CD14-positive monocyte (primary cell): Measurements from ENCODE around the gene CPD. TPM values are rescaled to one million over a fixed set of nuclear protein-coding genes. Genes with fewer than 3 reads are reported as not detected.
"Not testable (repeated sequence)": the region's sequence is repeated elsewhere in the genome, so short reads cannot be mapped to it uniquely, and the experiment has no call there.

Source experiments
- DNase-seq, 3 donors: peaks; one replicate each; pipeline ENCODE4 v3.0.0-alpha.2; 2011 to 2022
- H2AFZ ChIP-seq: 2 replicates; pipeline ENCODE4 v1.6.0; 2012; ENCODE audit warnings: mild to moderate bottlenecking, low read depth, low read length, inconsistent platforms; ENCODE audit not compliant: insufficient read depth, poor library complexity, severe bottlenecking
- H3K27ac ChIP-seq, 2 donors: 1 replicate in 1 of 2; 2 replicates in 1 of 2; pipeline ENCODE4 v1.5.1; 2012 to 2013; ENCODE audit warnings: low read length in 2 of 2, control low read depth in 1 of 2, inconsistent platforms in 1 of 2, low read depth in 1 of 2, mild to moderate bottlenecking in 1 of 2
- H3K27me3 ChIP-seq, 2 donors: one replicate each; pipeline versions ENCODE4 v1.6.0 to v1.6.1; 2011 to 2013; ENCODE audit warnings: low read length in 2 of 2; ENCODE audit not compliant: control insufficient read depth in 2 of 2, insufficient read depth in 2 of 2
- H3K36me3 ChIP-seq, 2 donors: replicated peaks in 1 of 2; 1 replicate in 1 of 2; 2 replicates in 1 of 2; pipeline versions ENCODE4 v1.5.1 to v1.6.1; 2012 to 2013; ENCODE audit warnings: low read length in 2 of 2, control low read depth in 1 of 2, inconsistent platforms in 1 of 2, mild to moderate bottlenecking in 1 of 2; ENCODE audit not compliant: insufficient read depth in 2 of 2, control insufficient read depth in 1 of 2
- H3K4me1 ChIP-seq, 2 donors: 1 replicate in 1 of 2; 2 replicates in 1 of 2; pipeline versions ENCODE4 v1.5.1 to v1.6.1; 2012 to 2013; ENCODE audit warnings: low read length in 2 of 2, control low read depth in 1 of 2, inconsistent platforms in 1 of 2, mild to moderate bottlenecking in 1 of 2, moderate library complexity in 1 of 2; ENCODE audit not compliant: insufficient read depth in 2 of 2, control insufficient read depth in 1 of 2
- H3K4me2 ChIP-seq: replicated peaks from 2 replicates; pipeline ENCODE3; 2012; ENCODE audit warnings: low read length, moderate library complexity, mild to moderate bottlenecking; ENCODE audit not compliant: poor library complexity, severe bottlenecking; ENCODE audit errors: extremely low read depth
- H3K4me3 ChIP-seq, 3 experiments: fragments of 200-600 bp in 1 of 3; sonication (generic) in 1 of 3; replicated peaks in 1 of 3; 1 replicate in 2 of 3; 2 replicates in 1 of 3; pipeline ENCODE4 v1.5.1; 2011 to 2013; ENCODE audit warnings: low read length in 3 of 3, mild to moderate bottlenecking in 3 of 3, control low read depth in 2 of 3, low read depth in 2 of 3, inconsistent platforms in 1 of 3, moderate library complexity in 1 of 3
- H3K79me2 ChIP-seq: 2 replicates; pipeline ENCODE4 v1.6.0; 2012; ENCODE audit warnings: mild to moderate bottlenecking, control low read depth, inconsistent platforms, low read length, moderate library complexity; ENCODE audit not compliant: insufficient read depth
- H3K9ac ChIP-seq: 2 replicates; pipeline ENCODE4 v1.6.0; 2017; ENCODE audit warnings: low read length, mild to moderate bottlenecking; ENCODE audit not compliant: insufficient read depth, poor library complexity, severe bottlenecking
- H3K9me3 ChIP-seq, 2 donors: replicated peaks in 1 of 2; 1 replicate in 1 of 2; 2 replicates in 1 of 2; pipeline versions ENCODE4 v1.5.1 to v1.6.1; 2012 to 2013; ENCODE audit warnings: low read length in 2 of 2, control low read depth in 1 of 2; ENCODE audit not compliant: control insufficient read depth in 1 of 2, insufficient read depth in 1 of 2
- H4K20me1 ChIP-seq: 2 replicates; pipeline ENCODE4 v1.6.0; 2012; ENCODE audit warnings: mild to moderate bottlenecking, low read length, control low read depth, moderate library complexity; ENCODE audit not compliant: insufficient read depth
- H3K27ac Mint-ChIP-seq, 7 donors: one replicate each; pipeline ENCODE4 v1.8.0; 2020; ENCODE audit warnings: mild to moderate bottlenecking in 7 of 7, mixed read lengths in 7 of 7, moderate library complexity in 6 of 7, inconsistent platforms in 2 of 7
- H3K27me3 Mint-ChIP-seq, 3 donors: one replicate each; pipeline ENCODE4 v1.8.0; 2021 to 2022; ENCODE audit warnings: low read depth in 3 of 3, mild to moderate bottlenecking in 3 of 3, mixed read lengths in 3 of 3, moderate library complexity in 3 of 3, inconsistent platforms in 1 of 3
- H3K36me3 Mint-ChIP-seq, 2 donors: one replicate each; pipeline ENCODE4 v1.8.0; 2020; ENCODE audit warnings: mixed read lengths in 2 of 2, inconsistent platforms in 1 of 2, mild to moderate bottlenecking in 1 of 2
- H3K4me1 Mint-ChIP-seq: one replicate; pipeline ENCODE4 v1.8.0; 2020; ENCODE audit warnings: mild to moderate bottlenecking, mixed read lengths
- H3K4me3 Mint-ChIP-seq, 2 donors: one replicate each; pipeline ENCODE4 v1.8.0; 2020; ENCODE audit warnings: mild to moderate bottlenecking in 2 of 2, mixed read lengths in 2 of 2, moderate library complexity in 1 of 2
- H3K9me3 Mint-ChIP-seq, 7 donors: one replicate each; pipeline ENCODE4 v1.8.0; 2020 to 2022; ENCODE audit warnings: mixed read lengths in 7 of 7, mild to moderate bottlenecking in 6 of 7, moderate library complexity in 6 of 7, inconsistent platforms in 2 of 7
- WGBS: methylation state at CpG from one replicate; pipeline ENCODE4 v1.1.5; 2013; ENCODE audit warnings: missing lambda C conversion rate; ENCODE audit not compliant: insufficient coverage; 5-methylcytosine and 5-hydroxymethylcytosine counted together
- intact Hi-C, 2 donors: fragments of 100-400 bp; cut with micrococcal nuclease; formaldehyde crosslinking; loops; one replicate each; pipeline versions ENCODE4 v1.15.0 to v1.15.1; 2023
- polyA plus RNA-seq, 3 donors: library from polyadenylated mRNA; depleted of rRNA in 1 of 3; unstranded in 2 of 3; stranded (reverse) in 1 of 3; fragments of 300-500 nt in 2 of 3; fragments of >200 nt in 1 of 3; fragmentation: Illumina TruSeq in 2 of 3; gene quantifications; 1 replicate in 2 of 3; 2 replicates in 1 of 3; pipeline ENCODE4 v1.2.3, GENCODE V29; 2012 to 2021
- TF ChIP-seq, protein P1 (sequence below): fragments of 200-600 bp; IDR thresholded peaks from one replicate; pipeline ENCODE4 v1.8.0; 2022; ENCODE audit warnings: antibody characterized with exemption, mild to moderate bottlenecking

Gene CPD
- polyA plus RNA-seq, 3 donors: 9.2 to 47.0 (median 32.2) TPM

DNA sequence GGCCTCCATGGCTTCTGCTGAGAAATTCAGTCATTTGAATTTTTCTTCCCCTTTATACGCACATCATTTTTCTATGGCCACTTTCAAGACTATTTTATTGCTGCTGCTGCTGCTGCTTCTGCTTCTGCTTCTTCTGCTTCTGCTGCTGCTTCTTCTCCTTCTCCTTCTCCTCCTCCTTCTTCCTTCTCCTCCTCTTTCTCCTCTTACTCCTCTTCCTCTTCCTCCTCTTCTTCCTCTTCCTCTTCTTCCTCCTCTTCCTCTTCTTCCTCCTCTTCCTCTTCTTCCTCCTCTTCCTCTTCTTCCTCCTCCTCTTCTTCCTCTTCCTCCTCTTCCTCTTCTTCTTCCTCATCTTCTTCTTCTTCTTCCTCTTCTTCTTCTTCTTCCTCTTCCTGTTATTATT is 22.4 kb downstream of the CPD start:
- Histone ChIP-seq H3K9me3 (peaks cover 7 to 12% of the 10 kb centered on the region in 2 donors), H3K9ac (no peak overlapping the region), H3K4me3 (no peak overlapping the region), H3K4me2 (no peak overlapping the region), H3K36me3 (peaks cover 2 to 16% of the 10 kb centered on the region in 2 donors), H3K27ac (peak overlapping the region; percentile 34 to 54), H3K4me1 (no peaks in the 10 kb centered on the region), H3K79me2 (peaks cover 28% of the 10 kb centered on the region), H4K20me1 (peaks cover 35% of the 10 kb centered on the region), H3K27me3 (no peaks in the 10 kb centered on the region), H2AFZ (no peak overlapping the region)
- Mint-ChIP-seq H3K9me3 (peaks cover 7 to 22% (median 18%) of the 10 kb centered on the region in 7 donors), H3K4me3 (no peak overlapping the region), H3K27me3 (peaks cover 0 to 6% (median 0%) of the 10 kb centered on the region in 3 donors), H3K4me1 (peaks cover 7% of the 10 kb centered on the region), H3K27ac (peak overlapping the region; percentile 49 to 91 (median 79)), H3K36me3 (peaks cover 19 to 25% of the 10 kb centered on the region in 2 donors)
- intact Hi-C loops: no loop called here
- 13% methylated on average over 1 of the region's 1 CpG for WGBS
- DNase-seq: peak; percentile 12 to 36 (median 17)
- TF ChIP-seq, protein P1, sequence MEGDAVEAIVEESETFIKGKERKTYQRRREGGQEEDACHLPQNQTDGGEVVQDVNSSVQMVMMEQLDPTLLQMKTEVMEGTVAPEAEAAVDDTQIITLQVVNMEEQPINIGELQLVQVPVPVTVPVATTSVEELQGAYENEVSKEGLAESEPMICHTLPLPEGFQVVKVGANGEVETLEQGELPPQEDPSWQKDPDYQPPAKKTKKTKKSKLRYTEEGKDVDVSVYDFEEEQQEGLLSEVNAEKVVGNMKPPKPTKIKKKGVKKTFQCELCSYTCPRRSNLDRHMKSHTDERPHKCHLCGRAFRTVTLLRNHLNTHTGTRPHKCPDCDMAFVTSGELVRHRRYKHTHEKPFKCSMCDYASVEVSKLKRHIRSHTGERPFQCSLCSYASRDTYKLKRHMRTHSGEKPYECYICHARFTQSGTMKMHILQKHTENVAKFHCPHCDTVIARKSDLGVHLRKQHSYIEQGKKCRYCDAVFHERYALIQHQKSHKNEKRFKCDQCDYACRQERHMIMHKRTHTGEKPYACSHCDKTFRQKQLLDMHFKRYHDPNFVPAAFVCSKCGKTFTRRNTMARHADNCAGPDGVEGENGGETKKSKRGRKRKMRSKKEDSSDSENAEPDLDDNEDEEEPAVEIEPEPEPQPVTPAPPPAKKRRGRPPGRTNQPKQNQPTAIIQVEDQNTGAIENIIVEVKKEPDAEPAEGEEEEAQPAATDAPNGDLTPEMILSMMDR: no peak

DNA sequence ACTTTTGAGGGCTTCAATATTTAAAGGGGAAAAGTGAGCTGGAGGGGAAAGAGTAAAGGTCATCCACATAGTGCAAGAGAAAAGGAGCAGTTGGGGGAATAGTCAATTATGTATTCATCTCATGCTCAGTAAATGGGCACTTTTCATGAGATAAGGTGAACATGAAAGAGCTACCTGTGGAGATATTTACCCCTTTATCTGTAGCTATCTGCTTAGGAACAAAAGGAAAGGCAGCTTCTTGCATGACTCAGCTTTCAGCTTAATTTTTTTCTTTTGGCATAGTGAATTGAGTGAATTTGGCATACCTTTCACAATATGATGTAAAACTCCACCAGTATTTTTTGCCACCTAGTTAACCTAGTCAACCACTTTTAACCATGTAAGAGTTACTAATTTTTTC is 26.4 kb downstream of the CPD start:
- Mint-ChIP-seq H3K36me3 (peaks cover 21 to 23% of the 10 kb centered on the region in 2 donors), H3K27me3 (peaks cover 0 to 6% (median 0%) of the 10 kb centered on the region in 3 donors), H3K4me3 (no peak overlapping the region), H3K9me3 (peaks cover 5 to 22% (median 18%) of the 10 kb centered on the region in 7 donors), H3K4me1 (peaks cover 12% of the 10 kb centered on the region), H3K27ac (no peak overlapping the region)
- Histone ChIP-seq H3K27ac (no peak overlapping the region), H3K4me1 (no peaks in the 10 kb centered on the region), H4K20me1 (peaks cover 36% of the 10 kb centered on the region), H3K4me3 (no peak overlapping the region), H2AFZ (no peak overlapping the region), H3K79me2 (peaks cover 19% of the 10 kb centered on the region), H3K9me3 (peaks cover 7 to 12% of the 10 kb centered on the region in 2 donors), H3K4me2 (no peak overlapping the region), H3K9ac (no peak overlapping the region), H3K36me3 (peaks cover 0 to 16% of the 10 kb centered on the region in 2 donors), H3K27me3 (no peaks in the 10 kb centered on the region)
- no peak for DNase-seq
- TF ChIP-seq, protein P1: no peak
- intact Hi-C loops: no loop called here

DNA sequence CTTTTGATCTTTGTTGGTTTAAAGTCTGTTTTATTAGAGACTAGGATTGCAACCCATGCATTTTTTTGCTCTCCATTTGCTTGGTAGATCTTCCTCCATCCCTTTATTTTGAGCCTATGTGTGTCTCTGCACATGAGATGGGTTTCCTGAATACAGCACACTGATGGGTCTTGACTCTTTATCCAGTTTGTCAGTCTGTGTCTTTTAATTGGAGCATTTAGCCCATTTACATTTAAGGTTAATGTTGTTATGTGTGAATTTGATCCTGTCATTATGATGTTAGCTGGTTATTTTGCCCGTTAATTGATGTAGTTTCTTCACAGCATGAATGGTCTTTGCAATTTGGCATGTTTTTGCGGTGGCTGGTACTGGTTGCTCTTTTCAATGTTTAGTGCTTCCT is 31.9 kb downstream of the CPD start:
- intact Hi-C loops, H3K27ac ChIP-seq, H3K36me3 ChIP-seq, H3K9me3 Mint-ChIP-seq, H3K27ac Mint-ChIP-seq, H3K4me3 Mint-ChIP-seq, H3K27me3 Mint-ChIP-seq, H3K4me1 ChIP-seq, H3K4me2 ChIP-seq, H2AFZ ChIP-seq, H3K9me3 ChIP-seq, H3K27me3 ChIP-seq, H3K4me3 ChIP-seq, DNase-seq, H3K9ac ChIP-seq: not testable (repeated sequence)
- Mint-ChIP-seq H3K4me1 (peaks cover 11% of the 10 kb centered on the region), H3K36me3 (peaks cover 22 to 28% of the 10 kb centered on the region in 2 donors)
- peaks cover 47% of the 10 kb centered on the region for H3K79me2 ChIP-seq
- peaks cover 57% of the 10 kb centered on the region for H4K20me1 ChIP-seq
- 100% methylated on average over 2 of the region's 2 CpGs for WGBS
